Measurements from ENCODE around the gene JMJD1C.
"Not testable (repeated sequence)": the region's sequence is repeated elsewhere in the genome, so short reads cannot be mapped to it uniquely, and the experiment has no call there.

Gene JMJD1C

DNA sequence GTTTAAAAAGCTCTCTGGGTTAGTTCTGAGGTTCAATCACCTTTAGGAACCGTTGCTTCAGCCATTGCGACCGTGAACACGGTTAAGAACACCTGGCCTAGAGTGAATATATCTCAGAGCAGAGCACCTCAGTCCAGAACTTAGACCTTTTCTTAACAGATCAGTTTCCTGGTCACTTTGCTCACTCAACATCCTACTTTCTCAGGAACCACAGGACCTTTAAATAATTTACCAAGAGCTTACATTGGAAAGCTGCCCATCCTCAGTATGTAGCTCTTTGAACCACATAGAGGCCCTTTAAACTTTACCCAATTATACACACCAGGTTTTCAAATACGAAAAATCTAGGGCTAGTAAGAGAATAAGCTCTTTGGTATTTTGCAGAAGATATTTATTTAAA is 179.4 kb downstream of the JMJD1C start:
- no peak for DNase-seq

- not testable (repeated sequence) for DNase-seq
Measured at GRCh38 chr10:63283901-63284300, 181.9 kb downstream of the JMJD1C start.

DNA sequence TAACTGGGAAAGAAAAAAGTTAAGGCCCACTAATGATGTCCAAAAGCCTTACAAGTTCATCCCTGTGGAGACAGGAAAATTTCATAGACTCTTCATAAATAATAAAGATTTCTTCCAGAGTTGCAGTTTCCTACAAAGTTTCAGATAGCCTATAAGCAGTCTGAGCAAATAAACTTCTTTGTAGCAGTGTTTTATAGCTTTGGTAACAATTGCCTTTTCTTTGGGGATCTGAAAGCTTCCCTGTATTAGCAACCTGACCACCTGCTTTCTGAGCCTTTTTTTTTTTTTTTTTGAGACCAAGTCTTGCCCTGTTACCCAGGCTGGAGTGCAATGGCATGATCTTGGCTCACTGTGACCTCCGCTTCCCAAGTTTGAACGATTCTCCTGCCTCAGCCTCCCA is 182.7 kb downstream of the JMJD1C start:
- no peak for DNase-seq

GRCh38 chr10:63281967-63282366 is 183.8 kb downstream of the JMJD1C start:
- no peak for DNase-seq

DNA sequence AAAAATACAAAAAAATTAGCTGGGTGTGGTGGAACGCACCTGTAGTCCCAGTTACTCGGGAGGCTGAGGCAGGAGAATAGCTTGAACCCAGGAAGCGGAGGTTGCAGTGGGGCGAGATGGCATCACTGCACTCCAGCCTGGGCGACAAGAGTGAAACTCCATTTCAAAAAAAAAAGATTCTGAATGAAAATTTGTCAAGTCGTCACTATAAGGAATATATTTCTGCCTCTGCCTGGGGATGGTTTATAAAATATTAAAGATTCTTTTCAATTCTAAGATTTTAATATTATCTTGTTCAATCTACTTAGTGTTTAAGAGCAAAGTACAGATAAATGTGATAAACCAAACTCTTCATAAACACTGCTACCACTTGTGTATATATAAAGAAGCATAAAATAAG is 185.4 kb downstream of the JMJD1C start:
- no peak for DNase-seq

GRCh38 chr10:63275094-63275493 is 190.7 kb downstream of the JMJD1C start:
- DNase-seq = no peak

GRCh38 chr10:63273577-63273976 is 192.2 kb downstream of the JMJD1C start:
- DNase-seq = no peak

DNA sequence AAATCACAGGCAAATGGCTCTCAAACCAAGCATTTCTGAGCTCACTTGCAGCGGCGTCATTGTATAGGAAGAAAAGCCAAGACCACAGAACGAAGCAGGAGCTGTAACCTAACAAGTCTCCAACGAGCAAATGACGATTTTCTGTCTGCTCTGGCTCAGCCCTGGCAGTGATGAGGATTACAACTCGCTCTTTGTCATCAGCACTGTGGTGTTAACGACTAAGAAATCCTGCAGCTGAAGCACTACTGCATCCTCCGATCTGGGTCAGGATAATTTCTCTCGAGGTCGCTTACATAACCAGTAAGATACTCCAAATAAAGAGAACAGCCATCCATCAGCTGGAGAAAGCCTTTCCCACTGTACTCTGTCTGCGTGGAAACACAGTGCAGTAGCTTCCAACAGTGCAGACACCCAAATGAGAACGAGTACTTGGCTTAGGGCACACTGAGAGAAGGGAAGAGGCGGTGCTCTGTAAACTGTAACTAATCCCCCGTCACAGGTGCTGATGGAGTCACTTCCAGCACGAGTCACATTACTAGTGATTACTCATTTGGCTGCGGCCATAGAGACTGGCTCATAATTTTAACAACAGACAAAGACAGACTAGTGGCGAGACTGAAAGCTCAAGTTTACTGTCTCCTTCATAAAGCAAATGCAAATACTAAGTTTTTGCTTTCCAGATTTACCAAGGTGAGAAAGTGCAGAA is 196.8 kb downstream of the JMJD1C start:
- DNase-seq = peak; percentile 60

DNA sequence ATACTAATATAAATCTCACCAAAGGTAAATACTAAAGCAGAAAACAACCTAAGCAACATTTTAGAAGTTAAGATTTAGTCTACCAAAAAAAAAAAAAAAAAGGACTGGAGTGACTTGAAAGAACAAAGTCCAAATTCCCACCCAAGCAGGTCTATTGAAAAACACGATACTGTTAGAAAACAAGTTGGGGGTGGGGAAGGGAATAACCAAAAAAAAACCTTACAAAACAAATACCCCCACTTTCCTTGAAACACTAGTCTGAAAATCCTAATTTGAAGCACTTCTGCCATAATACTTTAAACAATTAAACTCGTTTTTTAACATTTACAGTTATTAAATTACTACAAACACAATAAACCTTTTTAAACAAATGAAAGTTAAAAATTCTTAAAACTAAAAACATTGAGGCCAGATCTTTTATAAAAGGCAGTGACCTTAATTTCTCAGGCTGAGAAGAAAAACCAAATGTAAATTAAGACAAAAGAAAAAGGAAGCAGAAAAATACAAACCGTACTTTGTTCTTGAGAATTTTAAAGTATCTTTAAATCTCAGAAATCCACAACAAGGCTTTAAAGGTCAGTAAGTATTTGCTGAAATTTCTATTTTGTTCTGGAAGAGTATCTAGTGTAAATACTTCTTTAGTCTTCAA is 197.5 kb downstream of the JMJD1C start:
- no peak for DNase-seq

- DNase-seq = no peak
Measured at GRCh38 chr10:63267414-63268148, 198.2 kb downstream of the JMJD1C start.

DNA sequence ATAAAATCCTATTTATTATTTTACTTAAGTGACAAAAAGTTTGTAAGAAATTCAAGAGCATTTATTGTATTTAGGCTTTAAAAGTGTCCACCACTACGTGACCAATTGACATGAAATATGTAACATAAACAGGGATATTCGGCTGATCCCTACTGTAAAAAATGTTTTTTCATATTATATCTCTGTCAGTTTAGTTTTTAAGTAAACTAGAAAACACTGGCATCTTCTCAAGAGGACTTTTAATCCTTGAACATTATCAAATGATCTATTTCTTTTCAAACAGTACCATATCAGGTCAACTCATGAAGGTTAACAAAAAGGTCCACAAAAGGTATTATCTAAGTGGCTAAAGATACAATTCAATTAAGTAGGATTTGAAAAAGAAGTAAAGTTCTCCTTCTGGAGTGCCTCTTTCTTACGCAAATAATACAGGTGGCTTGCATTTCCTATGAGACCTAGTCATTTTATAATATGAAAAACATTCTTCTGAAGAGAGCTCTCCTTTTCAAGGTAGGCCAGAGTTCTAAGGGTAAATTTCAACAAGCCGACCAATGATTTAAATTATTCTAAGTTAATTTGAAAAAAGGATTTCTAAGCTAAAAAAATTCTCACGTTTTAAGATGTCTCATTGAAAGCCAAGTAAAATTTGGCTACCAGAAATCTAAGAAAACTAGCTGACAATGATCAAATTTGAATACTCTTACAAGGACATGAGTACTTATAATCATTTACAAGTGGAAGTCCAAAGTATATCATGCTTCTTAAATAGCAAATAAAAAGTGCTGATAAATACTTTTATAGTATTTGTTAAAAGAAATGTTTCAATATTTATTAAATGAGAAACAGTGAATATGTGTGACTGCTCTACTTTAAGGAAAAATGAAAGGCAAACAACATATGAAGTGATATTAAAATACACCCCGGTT is 199.1 kb downstream of the JMJD1C start:
- DNase-seq = no peak

DNA sequence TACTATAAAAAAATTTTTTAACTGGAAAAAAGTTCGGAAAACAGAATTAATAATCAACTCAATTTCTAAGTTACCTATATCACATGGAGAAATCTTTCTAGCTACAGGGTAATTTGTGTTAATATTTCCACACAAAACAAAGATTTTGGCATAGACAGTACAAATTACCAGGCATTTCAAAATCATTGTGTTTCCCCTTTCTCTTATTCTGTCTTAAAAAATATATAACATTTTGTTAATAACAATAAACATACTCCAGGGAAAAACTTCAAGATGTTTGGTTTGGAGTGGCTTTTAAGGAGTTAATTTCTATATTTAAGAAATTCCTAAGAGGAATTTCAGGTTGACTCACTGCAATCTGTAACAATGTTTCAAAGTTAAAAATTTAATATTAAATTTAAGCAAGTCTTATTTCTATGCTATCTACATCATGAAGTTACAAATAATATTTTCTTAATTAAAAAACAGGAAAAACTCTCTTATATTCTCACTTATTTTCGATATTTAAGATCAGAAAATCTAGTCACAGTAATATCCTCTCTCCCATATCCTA is 200.0 kb downstream of the JMJD1C start:
- DNase-seq = no peak

DNA sequence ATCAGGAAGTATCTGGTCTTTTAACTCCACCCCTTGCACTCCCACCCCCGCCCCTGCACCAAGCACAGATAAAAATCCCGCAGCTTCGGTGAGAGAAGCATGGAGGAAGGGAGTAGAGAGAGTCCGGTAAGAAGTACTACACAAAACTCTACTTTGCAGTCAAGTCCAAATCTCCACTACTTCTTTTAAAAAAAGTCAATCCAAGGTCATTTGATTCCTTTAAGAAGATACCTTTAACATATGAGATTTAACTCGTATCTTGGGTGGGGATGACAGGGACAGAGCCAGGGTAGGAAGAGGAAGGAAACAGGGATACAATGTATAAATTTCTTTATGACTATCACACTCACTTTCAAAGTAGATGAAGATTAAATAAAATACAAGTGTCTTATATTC is 200.6 kb downstream of the JMJD1C start:
- peak; percentile 25 for DNase-seq

GRCh38 chr10:63264617-63265221 is 201.1 kb downstream of the JMJD1C start:
- no peak for DNase-seq

DNA sequence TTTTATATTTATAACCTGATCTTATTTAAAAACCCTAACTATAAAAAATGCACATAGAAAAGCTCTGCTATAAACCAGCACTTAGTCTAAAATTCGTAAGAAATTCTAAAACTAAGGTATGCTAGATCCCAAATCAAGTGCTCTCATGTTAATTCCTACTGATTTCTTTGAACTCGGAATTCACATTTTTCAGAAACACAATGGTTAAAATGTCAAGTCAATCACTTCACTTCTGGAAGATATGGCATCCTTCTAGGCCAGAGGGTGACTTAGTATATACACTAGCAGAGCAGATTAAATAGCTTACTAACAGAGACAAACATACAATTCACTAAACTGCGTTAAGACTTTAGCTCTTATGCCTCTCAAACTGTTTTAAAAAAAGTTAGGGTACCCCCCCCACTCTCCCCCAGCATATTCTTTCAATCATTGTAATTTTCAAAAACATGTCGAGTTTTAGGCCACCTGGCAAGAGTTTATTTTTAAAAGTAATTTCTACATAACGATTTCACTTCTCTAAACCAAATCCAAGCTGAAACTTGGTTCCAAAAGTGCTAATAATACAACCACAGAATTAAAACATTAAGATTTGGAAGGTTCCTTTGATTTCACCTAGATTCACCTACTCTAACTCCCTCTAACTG is 203.2 kb downstream of the JMJD1C start:
- no peak for DNase-seq

GRCh38 chr10:63261496-63261895 is 204.3 kb downstream of the JMJD1C start:
- no peak for DNase-seq

GRCh38 chr10:63260860-63261251 is 204.9 kb downstream of the JMJD1C start:
- no peak for DNase-seq

GRCh38 chr10:63260103-63260859 is 205.5 kb downstream of the JMJD1C start:
- no peak for DNase-seq

- DNase-seq = no peak
Measured at GRCh38 chr10:63258920-63259678, 206.7 kb downstream of the JMJD1C start.

DNA sequence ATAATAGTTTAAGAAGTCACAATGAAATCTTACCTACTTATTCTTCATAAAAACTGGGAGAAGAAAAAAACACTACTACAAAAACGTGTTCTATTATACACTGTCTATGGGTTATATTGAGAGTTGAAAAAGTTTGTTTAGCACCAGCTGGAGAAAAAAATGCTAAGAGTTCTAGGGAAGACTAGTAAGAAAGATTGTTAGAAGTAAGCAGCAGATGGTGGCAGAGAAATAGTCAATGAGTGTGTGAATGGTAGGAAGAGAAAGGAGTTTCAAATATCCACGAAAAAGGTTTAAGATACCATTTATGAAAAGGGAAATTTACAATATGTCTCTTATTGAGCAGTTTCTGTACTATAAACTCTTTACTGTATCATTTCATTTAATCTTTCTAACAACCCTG is 208.0 kb downstream of the JMJD1C start:
- DNase-seq = no peak
